GM19238 (cell line): ENCODE measurements around the gene TTC34.

Experiments used
- DNase-seq: peaks from one replicate; pipeline ENCODE4 v3.0.0; 2011; ENCODE audit warnings: low spot score; ENCODE audit not compliant: insufficient read length

Gene TTC34

GRCh38 chr1:2593251-2593878, 208.1 kb downstream of the TTC34 start:
- no peak for DNase-seq

- DNase-seq: no peak
These were observed 208.8 kb downstream of the TTC34 start for GRCh38 chr1:2592672-2593071.

GRCh38 chr1:2591581-2592261, 209.8 kb downstream of the TTC34 start:
- DNase-seq: no peak

GRCh38 chr1:2591233-2591580, 210.3 kb downstream of the TTC34 start:
- DNase-seq: no peak

GRCh38 chr1:2590233-2591141, 211.0 kb downstream of the TTC34 start:
- DNase-seq: no peak

GRCh38 chr1:2589431-2590232, 211.9 kb downstream of the TTC34 start:
- DNase-seq: no peak

- no peak for DNase-seq
These were observed 212.6 kb downstream of the TTC34 start for GRCh38 chr1:2588661-2589430.

GRCh38 chr1:2587860-2588571, 213.5 kb downstream of the TTC34 start:
- DNase-seq: no peak

GRCh38 chr1:2587071-2587859, 214.2 kb downstream of the TTC34 start:
- DNase-seq: peak; percentile 31

GRCh38 chr1:2586154-2587070, 215.1 kb downstream of the TTC34 start, which contains the start of gene PRXL2B:
Gene PRXL2B (plus strand): TSS chr1:2586777. CDS start chr1:2586886, 109 bp downstream.
- DNase-seq: peak; percentile 98
